GM18951 (cell line): ENCODE data around the gene MAN1A2.
"Not testable (repeated sequence)": the region's sequence is repeated elsewhere in the genome, so short reads cannot be mapped to it uniquely, and the experiment has no call there.

Experiments used
- POLR2A ChIP-seq: IDR thresholded peaks from 4 replicates; pipeline ENCODE4 v1.6.1; 2011; ENCODE audit warnings: mild to moderate bottlenecking; ENCODE audit not compliant: insufficient read length, insufficient read depth; ENCODE audit errors: extremely low read depth
- in situ Hi-C: fragments of 300-500 bp; cut with MboI; formaldehyde crosslinking; loops from one replicate; pipeline ENCODE4 v1.12.0; 2022; ENCODE audit warnings: low sequenced_read_pairs, mixed read lengths, inconsistent platforms; ENCODE audit not compliant: unreplicated experiment

Gene MAN1A2

DNA sequence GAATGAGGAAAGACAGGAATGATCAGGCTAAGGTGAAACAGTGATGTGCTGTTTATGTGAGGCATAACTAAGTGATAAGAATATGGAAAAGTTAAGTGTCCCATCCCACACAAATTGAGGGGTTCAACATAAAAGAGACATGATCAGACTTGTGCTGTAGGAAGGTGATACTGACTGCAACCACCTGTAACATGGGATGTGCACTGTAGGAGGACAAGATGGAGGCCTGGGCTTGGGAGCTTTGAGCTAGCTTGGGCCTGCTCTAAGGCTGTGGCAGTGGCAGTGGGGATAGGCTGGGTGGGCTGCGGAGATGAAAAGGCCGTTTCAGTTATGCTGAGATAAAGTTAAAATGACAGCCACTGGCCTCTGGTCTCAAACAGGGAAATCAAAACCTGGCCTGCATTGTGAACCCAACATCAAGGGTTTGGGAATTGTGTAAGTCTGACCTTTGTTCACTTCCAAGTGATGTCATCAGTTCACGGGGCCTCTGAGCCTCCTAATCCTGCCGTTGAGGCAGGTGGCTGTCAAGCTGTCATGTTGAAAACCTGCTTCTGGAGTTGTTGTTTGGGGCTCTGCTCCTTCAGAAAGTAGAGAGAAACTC is 177.4 kb downstream of the MAN1A2 start:
- in situ Hi-C loops, result no loop called here
- TF ChIP-seq POLR2A, result no peak

DNA sequence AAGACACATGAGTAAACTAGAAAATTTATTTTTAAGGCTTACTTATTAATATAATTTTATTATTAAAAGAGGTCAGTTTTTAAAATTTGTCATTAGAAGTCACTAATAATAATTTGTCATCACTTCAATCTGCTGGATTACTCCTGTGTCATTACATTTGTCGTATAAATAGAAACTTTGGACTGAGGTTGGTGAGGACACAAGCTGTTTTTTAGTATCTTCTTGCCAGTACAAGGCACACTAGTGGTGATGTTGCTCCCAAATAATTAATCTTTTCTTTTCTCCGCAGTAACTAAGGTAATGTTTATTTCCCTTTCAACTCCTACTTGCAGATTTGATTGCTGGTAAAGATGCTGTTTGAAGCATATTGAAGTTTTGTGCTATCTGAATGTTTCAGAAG is 179.2 kb downstream of the MAN1A2 start:
- in situ Hi-C loops, result no loop called here
- TF ChIP-seq POLR2A, result no peak

DNA sequence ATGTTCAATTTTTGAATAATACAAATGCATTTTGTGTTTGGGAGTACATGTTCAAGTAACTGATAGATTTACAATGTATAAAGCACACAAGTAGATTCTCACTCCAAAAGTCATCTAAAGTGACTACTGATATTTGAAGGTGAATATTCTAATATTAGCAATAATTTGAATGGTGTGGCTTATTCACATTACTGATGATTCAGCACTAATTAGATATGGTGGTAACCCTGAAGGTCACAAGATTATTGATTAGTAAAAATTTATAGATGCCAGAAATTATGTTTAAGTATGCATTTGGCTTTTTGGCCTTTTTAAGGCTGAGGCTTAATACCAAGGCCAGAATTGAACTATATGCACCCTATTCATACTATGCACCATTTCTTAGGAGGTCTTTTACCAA is 186.2 kb downstream of the MAN1A2 start:
- in situ Hi-C loops, result no loop called here
- no peak for TF ChIP-seq POLR2A

DNA sequence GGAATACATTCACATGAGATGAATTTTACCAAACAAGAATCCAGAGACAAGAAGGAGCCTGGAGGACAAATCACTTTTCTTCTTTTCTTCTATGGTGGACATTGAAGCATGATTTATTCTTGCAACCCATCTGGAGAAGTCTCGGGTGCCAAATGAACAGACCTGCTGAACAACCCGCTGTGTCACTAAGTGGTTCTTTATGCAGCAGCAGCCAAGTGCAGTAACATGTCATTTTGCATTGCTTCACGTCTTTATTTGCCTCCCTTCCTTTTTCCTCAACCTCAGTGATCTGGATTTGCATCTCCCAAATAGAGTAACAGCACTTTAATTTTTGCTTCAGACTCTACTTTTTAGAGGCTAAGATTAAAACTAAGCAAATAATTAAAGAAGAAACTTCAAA is 188.6 kb downstream of the MAN1A2 start:
- in situ Hi-C loops, result no loop called here
- no peak for TF ChIP-seq POLR2A

DNA sequence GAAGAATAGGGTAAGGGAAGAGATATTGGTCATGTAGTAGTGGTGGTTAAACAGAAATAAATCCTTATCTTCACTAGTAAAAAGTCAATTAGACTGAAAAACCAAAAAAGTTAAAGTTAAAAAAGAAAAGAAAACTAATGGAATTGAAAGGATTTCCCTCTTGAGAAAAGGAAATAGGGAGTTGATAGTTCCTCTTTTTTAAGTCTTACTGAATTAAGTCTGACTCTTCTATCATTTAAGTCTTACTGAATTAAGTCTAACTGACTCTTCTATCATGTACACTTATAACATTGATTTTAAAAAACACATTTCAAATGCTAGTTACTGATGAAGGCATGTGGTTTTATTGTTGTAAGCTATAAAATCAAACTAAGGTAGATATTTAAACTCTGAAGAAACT is 189.1 kb downstream of the MAN1A2 start:
- no peak for TF ChIP-seq POLR2A
- in situ Hi-C loops, result no loop called here

DNA sequence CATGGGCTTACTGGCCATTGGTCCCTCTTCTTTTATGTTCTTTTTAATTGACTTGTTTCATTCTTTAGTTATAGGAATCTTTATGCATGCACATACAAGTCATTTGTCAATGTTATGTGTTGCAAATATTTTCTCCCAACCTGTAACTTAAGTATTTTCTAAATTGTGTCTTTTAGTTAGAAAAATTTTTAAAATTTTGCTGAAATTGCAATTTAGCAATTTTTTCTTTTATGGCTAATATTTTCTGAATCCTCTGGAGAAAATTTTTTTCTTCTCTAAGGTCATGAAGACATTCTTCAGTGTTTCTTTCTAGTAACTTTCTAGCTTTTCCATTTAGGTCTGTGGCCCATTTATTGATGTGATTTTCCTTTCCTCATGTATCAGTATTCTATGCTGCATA is 189.7 kb downstream of the MAN1A2 start:
- no peak for TF ChIP-seq POLR2A
- in situ Hi-C loops, result no loop called here

DNA sequence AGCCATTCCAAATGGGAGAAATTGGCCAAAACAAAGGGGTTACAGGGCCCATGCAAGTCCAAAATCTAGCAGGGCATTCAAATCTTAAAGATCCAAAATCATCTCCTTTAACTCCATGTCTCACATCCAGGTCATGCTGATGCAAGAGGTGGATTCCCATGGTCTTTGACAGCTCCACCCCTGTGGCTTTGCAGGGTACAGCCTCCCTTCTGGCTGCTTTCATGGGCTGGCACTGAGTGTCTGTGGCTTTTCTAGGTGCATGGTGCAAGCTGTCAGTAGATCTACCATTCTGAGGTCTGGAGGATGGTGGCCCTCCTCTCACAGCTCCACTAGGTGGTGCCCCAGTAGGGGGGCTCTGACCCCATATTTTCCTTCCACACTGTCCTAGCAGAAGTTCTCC is 191.2 kb downstream of the MAN1A2 start:
- in situ Hi-C loops, result not testable (repeated sequence)

DNA sequence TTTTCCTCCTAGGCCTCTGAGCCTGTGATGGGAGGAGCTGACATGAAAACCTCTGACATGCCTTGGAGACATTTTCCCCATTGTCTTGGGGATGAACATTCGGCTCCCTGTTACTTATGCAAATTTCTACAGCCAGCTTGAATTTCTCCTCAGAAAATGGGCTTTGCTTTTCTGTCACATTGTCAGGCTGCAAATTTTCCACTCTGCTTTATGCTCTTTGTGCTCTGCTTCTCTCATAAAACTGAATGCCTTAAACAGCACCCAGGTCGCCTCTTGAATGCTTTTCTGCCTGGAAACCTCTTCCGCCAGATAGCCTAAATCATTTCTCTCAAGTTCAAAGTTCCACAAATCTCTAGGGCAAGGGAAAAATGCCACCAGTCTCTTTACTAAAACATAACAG is 191.9 kb downstream of the MAN1A2 start:
- in situ Hi-C loops, result no loop called here
- TF ChIP-seq POLR2A, result no peak

DNA sequence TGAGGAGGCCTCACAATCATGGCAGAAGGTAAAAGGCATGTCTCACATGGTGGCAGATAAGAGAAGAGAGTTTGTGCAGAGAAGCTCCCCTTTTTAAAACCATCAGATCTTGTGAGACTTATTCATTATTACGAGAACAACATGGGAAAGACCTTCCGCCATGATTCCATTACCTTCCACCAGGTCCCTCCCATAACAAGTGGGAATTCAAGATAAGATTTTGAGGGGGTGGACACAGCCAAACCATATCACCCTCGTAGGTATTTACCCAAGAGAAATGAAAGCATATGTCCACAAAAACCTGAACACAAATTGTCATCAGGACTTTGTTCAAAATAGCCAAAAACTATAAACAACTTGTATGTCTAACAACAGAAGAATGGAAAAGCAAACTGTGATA is 192.7 kb downstream of the MAN1A2 start:
- in situ Hi-C loops, result no loop called here

DNA sequence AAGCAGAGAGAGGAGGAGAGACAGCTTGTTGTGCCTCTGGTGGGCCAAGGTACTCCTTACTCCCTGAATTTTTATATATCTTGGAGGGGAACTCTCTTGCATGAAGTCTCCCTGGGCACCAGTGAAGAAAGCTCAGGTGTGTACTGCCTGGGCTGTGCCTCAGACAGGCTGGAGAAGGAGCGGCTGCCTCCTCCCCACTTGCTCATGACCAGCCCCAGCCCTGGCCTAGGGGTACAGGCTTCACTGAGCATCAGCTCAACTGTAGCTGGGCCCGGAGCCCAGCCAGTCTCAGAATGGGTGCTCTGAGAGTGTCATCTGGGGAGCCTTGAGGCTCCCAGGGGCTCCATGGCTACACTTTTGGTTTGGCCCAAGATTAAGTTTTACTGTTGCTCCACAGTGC is 193.8 kb downstream of the MAN1A2 start:
- no peak for TF ChIP-seq POLR2A
- in situ Hi-C loops, result no loop called here

More for the DNA sequence above, 192.7 kb downstream of the MAN1A2 start:
- no peak for TF ChIP-seq POLR2A

DNA sequence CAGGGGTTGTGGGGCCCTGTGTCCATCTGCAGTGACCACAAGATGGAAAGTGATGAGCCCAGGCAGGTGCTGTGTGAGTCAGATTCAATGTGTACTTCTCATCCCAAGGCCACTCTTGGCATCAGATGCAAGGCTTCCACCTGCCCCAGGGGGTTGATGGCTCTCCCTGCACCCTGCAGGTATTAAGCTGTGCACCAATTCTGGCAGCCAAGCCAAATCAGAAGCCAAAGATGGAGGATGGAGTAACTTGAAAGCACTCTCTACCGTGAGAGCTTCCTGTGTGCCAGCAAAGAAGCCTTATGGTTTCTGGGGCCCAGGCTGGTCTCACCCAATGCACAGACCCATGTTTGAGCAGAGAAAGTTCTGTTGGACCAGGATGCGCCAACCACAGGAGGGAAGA is 194.3 kb downstream of the MAN1A2 start:
- TF ChIP-seq POLR2A, result no peak
- in situ Hi-C loops, result no loop called here

DNA sequence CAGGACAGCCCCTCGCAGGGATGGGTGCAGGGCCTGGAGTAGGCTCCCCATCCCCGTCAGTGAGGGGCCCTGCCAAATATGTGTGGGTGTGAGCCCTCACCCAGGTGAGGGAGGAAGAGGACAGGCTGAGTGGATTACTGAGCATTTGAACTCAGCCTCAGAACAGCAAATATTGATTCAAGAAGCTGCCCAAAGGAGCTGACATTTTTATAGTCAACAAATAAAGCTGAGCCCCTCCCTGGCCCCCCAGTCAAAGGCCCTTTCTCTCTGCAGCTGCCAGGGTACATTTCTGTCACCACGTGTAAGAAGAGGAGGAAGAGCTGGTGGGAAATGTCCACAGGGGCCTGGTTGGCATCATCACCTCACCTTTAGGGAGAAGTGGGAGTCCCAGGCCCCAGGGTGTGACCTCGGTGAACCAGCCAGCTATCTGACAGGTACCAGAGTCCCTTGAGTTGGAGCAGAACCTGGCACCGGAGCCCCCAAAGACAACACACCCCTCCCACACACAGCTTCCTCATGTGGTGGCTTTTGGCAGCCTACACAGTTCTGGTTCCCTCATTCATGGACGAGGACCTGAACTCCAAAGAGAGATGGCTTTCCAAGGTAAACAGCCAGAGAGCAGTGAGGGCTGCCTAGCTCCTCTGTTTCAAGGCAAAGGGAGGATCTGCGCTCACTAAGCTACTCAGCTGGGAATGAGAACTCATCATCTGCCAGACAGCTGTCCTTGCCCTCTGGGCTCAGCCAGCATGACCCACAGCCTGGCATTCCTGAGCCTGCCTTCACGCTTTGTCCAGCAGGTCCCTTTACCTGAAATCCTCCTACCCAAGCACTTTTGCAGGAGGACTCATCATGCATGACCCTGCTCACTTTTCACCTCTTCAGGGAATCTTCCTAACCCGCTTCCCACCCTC is 195.6 kb downstream of the MAN1A2 start:
- in situ Hi-C loops, result no loop called here

DNA sequence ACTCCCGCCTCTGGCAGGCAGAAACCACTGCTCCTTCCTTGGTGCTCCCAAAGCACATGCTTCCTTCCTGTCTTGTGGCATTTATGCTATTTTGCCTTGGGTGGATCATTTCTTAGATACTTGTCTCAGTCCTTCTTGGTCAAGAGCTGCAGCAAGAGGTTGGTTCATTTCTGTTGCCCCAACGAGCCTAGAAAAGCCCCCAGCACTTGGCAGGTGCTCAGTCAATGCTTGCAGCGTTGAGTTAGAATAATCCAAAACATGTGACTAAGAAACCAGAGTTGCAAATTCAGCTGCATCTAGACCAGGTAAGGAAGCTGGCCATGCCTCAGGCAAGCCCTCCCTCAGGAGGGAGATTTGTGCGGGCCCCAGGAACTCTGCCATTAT is 196.2 kb downstream of the MAN1A2 start:
- TF ChIP-seq POLR2A, result no peak
- in situ Hi-C loops, result no loop called here

More for the DNA sequence above, 195.6 kb downstream of the MAN1A2 start:
- no peak for TF ChIP-seq POLR2A

DNA sequence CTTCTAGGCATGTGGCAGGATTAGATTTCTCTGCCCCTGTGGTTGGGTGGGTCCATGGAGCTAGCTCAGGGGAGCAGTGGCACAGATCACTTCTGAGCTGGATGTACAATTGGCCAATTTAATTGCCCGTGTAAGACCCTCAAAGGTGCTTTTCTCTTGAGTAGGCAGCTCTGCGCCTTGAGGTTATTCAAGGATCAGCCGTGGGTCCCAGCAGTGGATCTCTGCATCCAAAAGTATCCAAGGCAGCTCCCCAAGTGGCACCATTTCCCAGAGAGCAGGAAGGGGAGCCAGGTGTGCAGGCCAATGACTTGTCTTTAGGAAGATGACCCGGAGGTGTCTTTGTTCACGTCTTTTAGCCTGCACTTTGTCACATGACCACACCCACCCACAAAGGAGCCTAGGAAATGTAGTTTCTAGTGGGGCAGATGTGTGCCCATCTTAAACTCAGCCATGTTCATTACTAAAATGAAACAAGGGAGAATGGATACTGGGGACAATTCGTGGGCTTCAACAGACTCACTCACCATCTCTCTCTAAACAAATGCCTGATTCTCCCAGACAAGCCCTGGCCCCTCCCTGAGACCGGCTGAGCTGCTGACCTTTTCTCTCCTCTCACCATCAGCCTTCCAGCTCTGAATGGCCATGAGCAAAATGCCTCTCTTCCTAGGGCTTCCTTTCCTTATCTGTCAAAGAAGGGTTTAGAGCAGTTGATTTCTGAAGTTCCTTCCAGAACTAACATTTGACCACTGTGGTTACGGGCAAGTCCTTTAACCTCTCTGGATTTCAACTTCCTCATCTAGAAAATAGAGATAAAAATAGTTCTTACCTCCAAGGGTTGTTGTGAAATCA is 197.2 kb downstream of the MAN1A2 start:
- in situ Hi-C loops, result no loop called here
- no peak for TF ChIP-seq POLR2A

DNA sequence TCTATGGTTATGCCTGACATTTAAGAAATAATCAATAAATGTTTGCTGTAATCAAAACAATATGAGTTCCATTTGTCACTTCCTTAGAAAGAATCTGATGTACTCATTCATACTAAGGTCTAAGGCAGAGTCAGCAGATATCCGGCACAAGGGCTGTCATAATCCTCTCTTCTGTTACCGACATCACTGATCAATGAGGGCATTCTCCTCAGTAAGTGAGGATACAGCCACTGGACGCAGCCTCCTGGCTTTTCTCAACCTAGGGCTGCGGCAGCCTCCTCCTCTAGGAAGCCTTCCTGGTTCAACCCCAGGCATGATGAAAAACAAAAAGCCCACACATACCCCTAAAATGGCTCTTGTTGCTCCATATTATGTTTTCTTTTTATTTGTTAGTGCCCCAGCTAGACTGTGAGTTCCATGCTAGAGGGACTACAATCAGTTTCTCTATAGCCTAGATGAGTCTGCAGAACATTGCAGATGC is 197.9 kb downstream of the MAN1A2 start:
- in situ Hi-C loops, result no loop called here
- TF ChIP-seq POLR2A, result no peak
